HTR-8/SVneo (cell line): ENCODE measurements around the gene ITGB6.

Experiments used
- DNase-seq: peaks from one replicate; pipeline ENCODE4 v3.0.0; 2011; ENCODE audit warnings: low spot score, mixed read lengths; ENCODE audit not compliant: insufficient read length
- FAIRE-seq: peaks from 2 replicates; lab custom pipeline; 2011; peaks lifted over from hg19 to GRCh38; lab: Jason Lieb, UNC

Gene ITGB6

GRCh38 chr2:160199683-160200389 is at the start of gene ITGB6:
TSS of gene ITGB6 (minus strand) at chr2:160200272. CDS start at chr2:160200063, 209 bp downstream.
- DNase-seq (no peak), FAIRE-seq (no peak)

- no peak for DNase-seq
- no peak for FAIRE-seq
These were observed 47.4 kb upstream of the ITGB6 start for GRCh38 chr2:160247296-160248035.

- DNase-seq (no peak), FAIRE-seq (no peak)
These were observed 46.3 kb upstream of the ITGB6 start for GRCh38 chr2:160246356-160246755.

- FAIRE-seq = no peak
- no peak for DNase-seq
These were observed 45.6 kb upstream of the ITGB6 start for GRCh38 chr2:160245614-160246155.

GRCh38 chr2:160242893-160243564 is 43.0 kb upstream of the ITGB6 start:
- DNase-seq (no peak), FAIRE-seq (no peak)

- DNase-seq (peak; percentile 75), FAIRE-seq (peak; percentile 75)
These were observed 41.4 kb upstream of the ITGB6 start for GRCh38 chr2:160241251-160242137.

- no peak for DNase-seq
- FAIRE-seq = no peak
These were observed 39.4 kb upstream of the ITGB6 start for GRCh38 chr2:160239436-160239835.

GRCh38 chr2:160238392-160238791 is 38.3 kb upstream of the ITGB6 start:
- DNase-seq (no peak), FAIRE-seq (no peak)

GRCh38 chr2:160232905-160233475 is 32.9 kb upstream of the ITGB6 start:
- no peak for DNase-seq
- no peak for FAIRE-seq

- no peak for DNase-seq
- no peak for FAIRE-seq
These were observed 29.5 kb upstream of the ITGB6 start for GRCh38 chr2:160229591-160229990.

GRCh38 chr2:160228141-160228917 is 28.3 kb upstream of the ITGB6 start:
- DNase-seq (no peak), FAIRE-seq (no peak)

GRCh38 chr2:160227293-160227915 is 27.3 kb upstream of the ITGB6 start:
- FAIRE-seq = no peak
- DNase-seq = no peak

GRCh38 chr2:160226367-160226766 is 26.3 kb upstream of the ITGB6 start:
- DNase-seq (no peak), FAIRE-seq (no peak)

GRCh38 chr2:160225722-160226121 is 25.6 kb upstream of the ITGB6 start:
- DNase-seq (no peak), FAIRE-seq (no peak)

GRCh38 chr2:160224507-160224906 is 24.4 kb upstream of the ITGB6 start:
- FAIRE-seq (peak; percentile 36), DNase-seq (no peak)

- FAIRE-seq (no peak), DNase-seq (peak; percentile 86)
These were observed 24.0 kb upstream of the ITGB6 start for GRCh38 chr2:160224060-160224459.

GRCh38 chr2:160223560-160223959 is 23.5 kb upstream of the ITGB6 start:
- FAIRE-seq (no peak), DNase-seq (no peak)

- DNase-seq = no peak
These were observed 22.6 kb upstream of the ITGB6 start for GRCh38 chr2:160222546-160223283.

More at GRCh38 chr2:160222546-160223283, 22.6 kb upstream of the ITGB6 start:
- FAIRE-seq = no peak
